ENCODE data around the gene RRP1B. TPM values are rescaled to one million over a fixed set of nuclear protein-coding genes. Genes with fewer than 3 reads are reported as not detected.

The RRP1B gene
- total RNA-seq, 1 experiment from 2014 or later, result 55.9 TPM

DNA sequence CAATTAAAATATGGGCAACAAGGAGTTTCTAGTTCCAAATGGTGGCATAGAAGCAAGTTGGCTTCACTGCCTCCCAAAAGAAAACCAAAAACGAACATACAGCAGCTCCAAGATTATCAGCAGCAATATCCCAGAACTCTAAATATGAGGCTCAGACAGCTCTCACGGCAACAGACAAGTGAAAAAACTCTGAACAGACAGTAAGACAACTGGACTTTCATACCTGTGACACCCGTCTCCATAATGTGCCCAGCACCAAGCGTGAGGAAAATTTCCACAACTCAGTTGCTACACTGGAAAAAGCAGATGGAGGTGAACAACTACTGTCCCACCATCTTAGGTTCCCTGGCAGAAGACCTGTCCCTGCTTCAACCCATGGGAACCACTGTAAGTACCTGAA is 40.0 kb upstream of the RRP1B start:
- Histone ChIP-seq H3K4me1 (ENCODE audit: control insufficient read depth in 1 of 2, insufficient read depth in 2 of 2, low read length in 2 of 2) (no peaks in the 10 kb centered on the region), H3K4me2 (ENCODE audit: low read length) (no peak overlapping the region), H3K4me3 (replicated peaks in 1 of 2; ENCODE audit: low read depth in 1 of 2, low read length in 2 of 2) (no peak overlapping the region), H4K20me1 (ENCODE audit: insufficient read depth) (no peaks in the 10 kb centered on the region), H2AFZ (ENCODE audit: low read depth, low read length, poor library complexity, severe bottlenecking) (no peak overlapping the region), H3K36me3 (ENCODE audit: control insufficient read depth in 1 of 2, insufficient read depth in 2 of 2, low read length in 2 of 2) (no peaks in the 10 kb centered on the region), H3K9me3 (ENCODE audit: control insufficient read depth in 1 of 2, insufficient read depth in 1 of 2, low read depth in 1 of 2, low read length in 2 of 2) (peaks cover 0 to 4% of the 10 kb centered on the region in 2 experiments; a peak in 1 of 4 replicates), H3K79me2 (ENCODE audit: insufficient read depth, low read length) (no peaks in the 10 kb centered on the region), H3K9me2 (ENCODE audit: insufficient read depth) (no peaks in the 10 kb centered on the region), H3K9ac (ENCODE audit: low read length) (no peak overlapping the region), H3K27me3 (ENCODE audit: insufficient read depth, low read length) (no peaks in the 10 kb centered on the region), H3K27ac (ENCODE audit: low read depth, low read length) (no peak overlapping the region)
- no peak for DNase-seq (ENCODE audit: low read depth, low spot score)
- intact Hi-C loops (cut with micrococcal nuclease), result no loop called here
- CTCF ChIA-PET, result no interaction called here
- TF ChIP-seq YY1 (IDR thresholded peaks at IDR 0.05; ENCODE audit: extremely low read depth, insufficient replicate concordance, low read depth, low read length), result no peak
- ATAC-seq, result no peak
- POLR2A ChIA-PET, result no interaction called here
- RAD21 ChIA-PET (ENCODE audit: low non-redundant PET in 1 of 2, low total read pairs in 2 of 2, uncharacterized antibody in 2 of 2, unreplicated experiment in 2 of 2), result no interaction called here
- no TSS peak for BruUV-seq (replicated peaks)

DNA sequence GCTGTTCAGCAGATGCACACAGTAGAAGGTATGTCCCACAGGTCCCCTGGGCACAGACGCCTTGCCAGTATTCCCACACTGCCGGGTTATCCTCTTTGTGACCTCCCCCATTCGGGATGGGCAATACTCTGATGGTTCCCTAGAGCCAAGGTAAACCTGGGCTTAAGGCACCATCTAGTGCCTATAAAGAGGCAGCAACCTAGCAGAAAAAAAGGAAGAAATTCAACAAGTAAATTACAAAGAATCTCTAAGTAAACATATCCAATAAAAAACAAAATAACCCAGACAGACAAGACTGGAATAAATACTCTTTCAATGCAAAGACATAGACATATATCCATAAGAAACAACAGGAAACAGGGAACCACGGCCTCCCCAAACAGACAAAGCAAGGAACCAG is 39.5 kb upstream of the RRP1B start:
- Histone ChIP-seq H3K36me3 (ENCODE audit: control insufficient read depth in 1 of 2, insufficient read depth in 2 of 2, low read length in 2 of 2) (no peaks in the 10 kb centered on the region), H3K4me1 (ENCODE audit: control insufficient read depth in 1 of 2, insufficient read depth in 2 of 2, low read length in 2 of 2) (no peaks in the 10 kb centered on the region), H3K27ac (ENCODE audit: low read depth, low read length) (no peak overlapping the region), H3K4me2 (ENCODE audit: low read length) (no peak overlapping the region), H3K4me3 (replicated peaks in 1 of 2; ENCODE audit: low read depth in 1 of 2, low read length in 2 of 2) (no peak overlapping the region), H3K9me2 (ENCODE audit: insufficient read depth) (no peaks in the 10 kb centered on the region), H3K9ac (ENCODE audit: low read length) (no peak overlapping the region), H3K79me2 (ENCODE audit: insufficient read depth, low read length) (no peaks in the 10 kb centered on the region), H3K9me3 (ENCODE audit: control insufficient read depth in 1 of 2, insufficient read depth in 1 of 2, low read depth in 1 of 2, low read length in 2 of 2) (peaks cover 0 to 4% of the 10 kb centered on the region in 2 experiments; a peak in 1 of 4 replicates), H4K20me1 (ENCODE audit: insufficient read depth) (no peaks in the 10 kb centered on the region), H2AFZ (ENCODE audit: low read depth, low read length, poor library complexity, severe bottlenecking) (no peak overlapping the region), H3K27me3 (ENCODE audit: insufficient read depth, low read length) (no peaks in the 10 kb centered on the region)
- intact Hi-C loops (cut with micrococcal nuclease), result no loop called here
- ATAC-seq, result peak; percentile 47; the same call in 1 of the 2 replicates
- DNase-seq (ENCODE audit: low read depth, low spot score), result no peak
- POLR2A ChIA-PET, result no interaction called here
- CTCF ChIA-PET, result no interaction called here
- RAD21 ChIA-PET (ENCODE audit: low non-redundant PET in 1 of 2, low total read pairs in 2 of 2, uncharacterized antibody in 2 of 2, unreplicated experiment in 2 of 2), result no interaction called here
- BruUV-seq (replicated peaks), result no TSS peak
- TF ChIP-seq, protein P1, sequence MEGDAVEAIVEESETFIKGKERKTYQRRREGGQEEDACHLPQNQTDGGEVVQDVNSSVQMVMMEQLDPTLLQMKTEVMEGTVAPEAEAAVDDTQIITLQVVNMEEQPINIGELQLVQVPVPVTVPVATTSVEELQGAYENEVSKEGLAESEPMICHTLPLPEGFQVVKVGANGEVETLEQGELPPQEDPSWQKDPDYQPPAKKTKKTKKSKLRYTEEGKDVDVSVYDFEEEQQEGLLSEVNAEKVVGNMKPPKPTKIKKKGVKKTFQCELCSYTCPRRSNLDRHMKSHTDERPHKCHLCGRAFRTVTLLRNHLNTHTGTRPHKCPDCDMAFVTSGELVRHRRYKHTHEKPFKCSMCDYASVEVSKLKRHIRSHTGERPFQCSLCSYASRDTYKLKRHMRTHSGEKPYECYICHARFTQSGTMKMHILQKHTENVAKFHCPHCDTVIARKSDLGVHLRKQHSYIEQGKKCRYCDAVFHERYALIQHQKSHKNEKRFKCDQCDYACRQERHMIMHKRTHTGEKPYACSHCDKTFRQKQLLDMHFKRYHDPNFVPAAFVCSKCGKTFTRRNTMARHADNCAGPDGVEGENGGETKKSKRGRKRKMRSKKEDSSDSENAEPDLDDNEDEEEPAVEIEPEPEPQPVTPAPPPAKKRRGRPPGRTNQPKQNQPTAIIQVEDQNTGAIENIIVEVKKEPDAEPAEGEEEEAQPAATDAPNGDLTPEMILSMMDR (IDR thresholded peaks at IDR 0.05 in 2 of 3, conservative IDR thresholded peaks at IDR 0.05 in 1 of 3; ENCODE audit: borderline replicate concordance in 1 of 3, insufficient read depth in 1 of 3, low read depth in 2 of 3, low read length in 2 of 3), result peak in 2 of 3 experiments; percentile 22 to 45; a peak in 3 of 6 replicates
- TF ChIP-seq CBX3 (IDR thresholded peaks at IDR 0.05; ENCODE audit: low read depth) (peak; percentile 68; the same call in 1 of the 2 replicates), CEBPB (IDR thresholded peaks at IDR 0.05; ENCODE audit: low read depth) (no peak), RAD21 (IDR thresholded peaks at IDR 0.05; ENCODE audit: low read depth) (peak; percentile 51)
